ENCODE data around the gene BAIAP2.

Gene BAIAP2

GRCh38 chr17:81030741-81031565 lies 4.0 kb upstream of the BAIAP2 start:
- DNase-seq (ENCODE audit: low read depth, low spot score): no peak
- Histone ChIP-seq H3K27ac (no peak overlapping the region), H3K36me3 (ENCODE audit: insufficient read depth, low read length) (no peaks in the 10 kb centered on the region), H3K9me3 (ENCODE audit: low read depth, low read length) (no peaks in the 10 kb centered on the region), H3K4me3 (no peak overlapping the region), H3K9ac (ENCODE audit: insufficient read length) (no peak overlapping the region)
- TF ChIP-seq FOXP2 (optimal IDR thresholded peaks at IDR 0.05; ENCODE audit: control extremely low read depth, extremely low read length, insufficient read depth) (no peak), POLR2AphosphoS5 (IDR thresholded peaks at IDR 0.05; ENCODE audit: borderline replicate concordance, low read depth, low read length) (no peak), EZH2 (IDR thresholded peaks at IDR 0.05) (no peak)

- H3K27ac ChIP-seq: no peak overlapping the region
- H3K9me3 ChIP-seq (ENCODE audit: low read depth, low read length): no peaks in the 10 kb centered on the region
- H3K36me3 ChIP-seq (ENCODE audit: insufficient read depth, low read length): no peaks in the 10 kb centered on the region
- no peak overlapping the region for H3K4me3 ChIP-seq
- no peak for TF ChIP-seq FOXP2 (optimal IDR thresholded peaks at IDR 0.05; ENCODE audit: control extremely low read depth, extremely low read length, insufficient read depth)
- TF ChIP-seq EZH2 (IDR thresholded peaks at IDR 0.05): no peak
- no peak for TF ChIP-seq POLR2AphosphoS5 (IDR thresholded peaks at IDR 0.05; ENCODE audit: borderline replicate concordance, low read depth, low read length)
- no peak overlapping the region for H3K9ac ChIP-seq (ENCODE audit: insufficient read length)
- no peak for DNase-seq (ENCODE audit: low read depth, low spot score)
These were observed 3.1 kb upstream of the BAIAP2 start for GRCh38 chr17:81031566-81032550.

- TF ChIP-seq EZH2 (IDR thresholded peaks at IDR 0.05) (no peak), POLR2AphosphoS5 (IDR thresholded peaks at IDR 0.05; ENCODE audit: borderline replicate concordance, low read depth, low read length) (no peak), FOXP2 (optimal IDR thresholded peaks at IDR 0.05; ENCODE audit: control extremely low read depth, extremely low read length, insufficient read depth) (no peak)
- Histone ChIP-seq H3K4me3 (no peak overlapping the region), H3K9ac (ENCODE audit: insufficient read length) (no peak overlapping the region), H3K36me3 (ENCODE audit: insufficient read depth, low read length) (no peaks in the 10 kb centered on the region), H3K9me3 (ENCODE audit: low read depth, low read length) (no peaks in the 10 kb centered on the region), H3K27ac (no peak overlapping the region)
- no peak for DNase-seq (ENCODE audit: low read depth, low spot score)
These were observed 2.1 kb upstream of the BAIAP2 start for GRCh38 chr17:81032641-81033480.

GRCh38 chr17:81033535-81034167 lies 1.3 kb upstream of the BAIAP2 start:
- peak overlapping the region; percentile 92 for H3K4me3 ChIP-seq
- no peak overlapping the region for H3K27ac ChIP-seq
- no peak for DNase-seq (ENCODE audit: low read depth, low spot score)
- no peak for TF ChIP-seq EZH2 (IDR thresholded peaks at IDR 0.05)
- no peak for TF ChIP-seq POLR2AphosphoS5 (IDR thresholded peaks at IDR 0.05; ENCODE audit: borderline replicate concordance, low read depth, low read length)
- TF ChIP-seq FOXP2 (optimal IDR thresholded peaks at IDR 0.05; ENCODE audit: control extremely low read depth, extremely low read length, insufficient read depth): no peak
- no peaks in the 10 kb centered on the region for H3K9me3 ChIP-seq (ENCODE audit: low read depth, low read length)
- no peaks in the 10 kb centered on the region for H3K36me3 ChIP-seq (ENCODE audit: insufficient read depth, low read length)
- H3K9ac ChIP-seq (ENCODE audit: insufficient read length): peak overlapping the region; percentile 74

- DNase-seq (ENCODE audit: low read depth, low spot score): no peak
- Histone ChIP-seq H3K4me3 (peak overlapping the region; percentile 92), H3K36me3 (ENCODE audit: insufficient read depth, low read length) (no peaks in the 10 kb centered on the region), H3K9ac (ENCODE audit: insufficient read length) (peak overlapping the region; percentile 74), H3K27ac (no peak overlapping the region), H3K9me3 (ENCODE audit: low read depth, low read length) (no peaks in the 10 kb centered on the region)
- no peak for TF ChIP-seq EZH2 (IDR thresholded peaks at IDR 0.05)
- TF ChIP-seq POLR2AphosphoS5 (IDR thresholded peaks at IDR 0.05; ENCODE audit: borderline replicate concordance, low read depth, low read length): no peak
- no peak for TF ChIP-seq FOXP2 (optimal IDR thresholded peaks at IDR 0.05; ENCODE audit: control extremely low read depth, extremely low read length, insufficient read depth)
These were observed 678 bp upstream of the BAIAP2 start for GRCh38 chr17:81034168-81034777.

- no peak for DNase-seq (ENCODE audit: low read depth, low spot score)
- H3K36me3 ChIP-seq (ENCODE audit: insufficient read depth, low read length): no peaks in the 10 kb centered on the region
- H3K27ac ChIP-seq: no peak overlapping the region
- no peaks in the 10 kb centered on the region for H3K9me3 ChIP-seq (ENCODE audit: low read depth, low read length)
- no peak overlapping the region for H3K9ac ChIP-seq (ENCODE audit: insufficient read length)
- TF ChIP-seq EZH2 (IDR thresholded peaks at IDR 0.05) (no peak), POLR2AphosphoS5 (IDR thresholded peaks at IDR 0.05; ENCODE audit: borderline replicate concordance, low read depth, low read length) (no peak), FOXP2 (optimal IDR thresholded peaks at IDR 0.05; ENCODE audit: control extremely low read depth, extremely low read length, insufficient read depth) (no peak)
- peak overlapping the region; percentile 78 for H3K4me3 ChIP-seq
These were observed 708 bp downstream of the BAIAP2 start for GRCh38 chr17:81035521-81036196.
